DND-41 (cell line): ENCODE data around the gene MIGA2.
A peak's percentile ranks its signal among the peaks of the same experiment; 100 is the strongest.
"Not testable (repeated sequence)": the region's sequence is repeated elsewhere in the genome, so short reads cannot be mapped to it uniquely, and the experiment has no call there.

Experiments
- ATAC-seq: fragments of 200-7000 bp; cut with Tn5 transposase; 3 replicates; pipeline ENCODE4 v1.9.1; 2021; ENCODE audit warnings: low read depth; ENCODE audit not compliant: insufficient read depth
- DNase-seq: peaks from one replicate; pipeline ENCODE4 v3.0.0-alpha.2; 2020
- H2AFZ ChIP-seq: 2 replicates; pipeline ENCODE4 v1.6.0; 2012; ENCODE audit warnings: low read depth, low read length
- H3K27ac ChIP-seq: 2 replicates; pipeline ENCODE4 v1.5.1; 2012; ENCODE audit warnings: low read length, inconsistent platforms
- H3K27me3 ChIP-seq: fragments of 200-600 bp; sonication (generic); 2 replicates; pipeline ENCODE4 v1.6.0; 2012; ENCODE audit warnings: low read length, mild to moderate bottlenecking, inconsistent platforms; ENCODE audit not compliant: insufficient read depth, poor library complexity
- H3K36me3 ChIP-seq: 2 replicates; pipeline ENCODE4 v1.5.1; 2012; ENCODE audit warnings: low read length, inconsistent platforms; ENCODE audit not compliant: insufficient read depth
- H3K4me1 ChIP-seq: 2 replicates; pipeline ENCODE4 v1.5.1; 2012; ENCODE audit warnings: mild to moderate bottlenecking, low read length; ENCODE audit not compliant: insufficient read depth
- H3K4me2 ChIP-seq: 2 replicates; pipeline ENCODE4 v1.6.0; 2012; ENCODE audit warnings: mild to moderate bottlenecking, moderate library complexity, low read length, inconsistent platforms; ENCODE audit not compliant: insufficient read depth
- H3K4me3 ChIP-seq, 2 experiments: fragments of 200-600 bp in 1 of 2; shearing (Covaris generic) in 1 of 2; 2 replicates each; pipeline ENCODE4 v1.5.1; 2012 to 2016; ENCODE audit warnings: inconsistent platforms in 2 of 2, low read length in 2 of 2, mild to moderate bottlenecking in 2 of 2, low read depth in 1 of 2, moderate library complexity in 1 of 2
- H3K79me2 ChIP-seq: 2 replicates; pipeline ENCODE4 v1.6.0; 2012; ENCODE audit warnings: low read length, inconsistent platforms; ENCODE audit not compliant: insufficient read depth
- H3K9ac ChIP-seq: 2 replicates; pipeline ENCODE4 v1.6.0; 2012; ENCODE audit warnings: low read depth, mild to moderate bottlenecking, inconsistent platforms, low read length, moderate library complexity
- H3K9me3 ChIP-seq: 2 replicates; pipeline ENCODE4 v1.5.1; 2012; ENCODE audit warnings: low read length, moderate library complexity, mild to moderate bottlenecking, inconsistent platforms; ENCODE audit not compliant: insufficient read depth, severe bottlenecking
- H4K20me1 ChIP-seq: 2 replicates; pipeline ENCODE4 v1.6.0; 2012; ENCODE audit warnings: low read length; ENCODE audit not compliant: insufficient read depth
- EZH2 ChIP-seq: IDR thresholded peaks from 3 replicates; pipeline ENCODE4 v1.6.1; 2012; ENCODE audit warnings: borderline replicate concordance, low read depth, mild to moderate bottlenecking, moderate library complexity, low read length, inconsistent platforms; ENCODE audit not compliant: severe bottlenecking
- TF ChIP-seq, protein P1 (sequence below): IDR thresholded peaks from 2 replicates; pipeline ENCODE4 v1.5.1; 2012; ENCODE audit warnings: borderline replicate concordance, low read length, moderate library complexity, mild to moderate bottlenecking; ENCODE audit not compliant: poor library complexity, severe bottlenecking; ENCODE audit errors: extremely low read depth

Gene MIGA2

DNA sequence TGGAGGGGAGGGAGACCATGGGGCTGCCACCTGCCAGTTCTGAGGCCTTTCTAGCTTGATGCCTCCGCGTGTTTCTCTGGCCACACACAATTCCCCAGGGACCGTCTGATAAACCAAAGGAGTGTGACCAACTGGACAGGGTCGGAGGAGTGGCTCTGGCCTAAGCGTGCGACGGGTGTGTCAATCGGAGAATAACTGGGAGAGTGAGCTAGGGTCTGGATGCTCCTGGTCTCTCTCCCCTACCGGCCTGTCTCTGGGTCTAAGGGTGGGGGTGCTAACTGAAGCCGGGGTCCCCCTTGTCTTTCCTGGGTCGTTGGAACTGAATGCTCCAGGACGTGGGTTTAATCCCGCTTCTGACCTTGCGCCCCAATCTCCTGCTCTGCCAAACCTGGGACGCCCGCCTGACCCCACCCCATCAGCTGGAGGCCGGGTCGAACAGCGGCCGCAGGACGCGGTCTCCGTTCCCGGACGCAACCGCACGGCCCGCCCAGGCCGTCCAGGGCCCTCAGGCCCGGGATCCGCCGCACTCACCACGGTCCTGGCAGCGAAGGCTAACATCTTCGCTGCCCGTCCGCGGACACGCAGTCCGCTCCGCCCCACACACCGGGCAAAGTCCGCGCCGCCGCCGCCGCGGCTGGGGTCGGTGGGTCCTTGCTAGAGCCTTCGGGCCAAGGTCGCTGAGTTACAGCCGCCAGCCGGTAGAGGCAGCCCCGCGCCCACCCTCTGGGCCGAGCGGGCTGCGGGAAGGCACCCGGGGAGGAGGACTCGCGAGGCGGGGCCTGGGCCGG lies 73.7 kb downstream of the MIGA2 start:
- DNase-seq (no peak), ATAC-seq (no peak)
- no peak overlapping the region for H2AFZ ChIP-seq
- H3K9ac ChIP-seq = no peak overlapping the region
- TF ChIP-seq, protein P1, sequence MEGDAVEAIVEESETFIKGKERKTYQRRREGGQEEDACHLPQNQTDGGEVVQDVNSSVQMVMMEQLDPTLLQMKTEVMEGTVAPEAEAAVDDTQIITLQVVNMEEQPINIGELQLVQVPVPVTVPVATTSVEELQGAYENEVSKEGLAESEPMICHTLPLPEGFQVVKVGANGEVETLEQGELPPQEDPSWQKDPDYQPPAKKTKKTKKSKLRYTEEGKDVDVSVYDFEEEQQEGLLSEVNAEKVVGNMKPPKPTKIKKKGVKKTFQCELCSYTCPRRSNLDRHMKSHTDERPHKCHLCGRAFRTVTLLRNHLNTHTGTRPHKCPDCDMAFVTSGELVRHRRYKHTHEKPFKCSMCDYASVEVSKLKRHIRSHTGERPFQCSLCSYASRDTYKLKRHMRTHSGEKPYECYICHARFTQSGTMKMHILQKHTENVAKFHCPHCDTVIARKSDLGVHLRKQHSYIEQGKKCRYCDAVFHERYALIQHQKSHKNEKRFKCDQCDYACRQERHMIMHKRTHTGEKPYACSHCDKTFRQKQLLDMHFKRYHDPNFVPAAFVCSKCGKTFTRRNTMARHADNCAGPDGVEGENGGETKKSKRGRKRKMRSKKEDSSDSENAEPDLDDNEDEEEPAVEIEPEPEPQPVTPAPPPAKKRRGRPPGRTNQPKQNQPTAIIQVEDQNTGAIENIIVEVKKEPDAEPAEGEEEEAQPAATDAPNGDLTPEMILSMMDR = no peak
- no peak for TF ChIP-seq EZH2
- H3K9me3 ChIP-seq = no peaks in the 10 kb centered on the region
- H3K4me1 ChIP-seq = peaks cover 32% of the 10 kb centered on the region
- no peaks in the 10 kb centered on the region for H4K20me1 ChIP-seq
- H3K4me3 ChIP-seq = no peak overlapping the region
- H3K36me3 ChIP-seq = no peaks in the 10 kb centered on the region; the same call in 1 of the 2 replicates
- H3K79me2 ChIP-seq = peaks cover 43% of the 10 kb centered on the region
- no peaks in the 10 kb centered on the region for H3K27me3 ChIP-seq
- no peak overlapping the region for H3K27ac ChIP-seq
- peak overlapping the region; percentile 33 for H3K4me2 ChIP-seq

DNA sequence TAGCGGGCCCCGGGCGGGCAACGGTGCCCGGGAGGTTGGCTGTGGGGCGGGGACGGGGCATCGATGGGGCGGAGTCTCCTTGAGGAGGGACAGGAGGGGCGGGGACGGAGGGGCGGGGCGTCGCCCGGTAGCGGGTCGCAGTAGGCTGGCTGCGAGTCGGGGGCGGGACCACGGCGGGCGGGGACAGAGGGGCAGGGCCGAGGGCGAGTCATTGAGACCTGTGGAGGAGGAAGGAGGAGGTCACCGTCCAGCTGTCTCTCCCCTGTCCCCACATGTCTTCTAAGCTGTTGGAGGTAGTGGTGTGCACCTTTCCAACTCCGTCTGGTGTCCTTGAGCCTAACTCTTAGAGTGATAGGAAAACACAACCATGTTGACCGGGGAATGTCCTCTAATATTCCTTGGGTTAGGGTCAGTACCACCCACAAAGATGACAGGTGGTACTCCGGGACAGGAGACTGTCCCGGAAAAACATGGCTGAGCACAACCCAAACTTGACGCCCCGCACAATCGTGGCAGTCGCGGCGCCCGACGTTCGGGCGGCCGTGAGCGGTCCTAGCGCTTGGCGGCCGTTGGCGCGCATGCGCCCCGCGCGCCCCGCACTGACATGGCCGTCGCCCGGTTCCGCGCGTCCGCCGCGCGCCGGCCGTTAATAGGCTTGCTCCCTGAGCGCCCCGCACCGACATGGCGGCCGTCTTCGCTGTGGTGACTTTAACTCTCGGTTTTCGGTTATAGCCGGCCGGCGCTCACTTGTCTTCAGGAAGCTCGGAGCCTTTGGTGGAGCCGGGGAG lies 74.5 kb downstream of the MIGA2 start, which contains the start of the genes CRAT and PTPA:
Gene CRAT, minus strand, starts transcription at position 54 of the 788 bp plus-strand sequence. CDS start 284 bp downstream, outside the sequence.
Gene PTPA, plus strand, starts transcription at position 676 of the 788 bp plus-strand sequence. CDS start 186 bp downstream, outside the sequence.
- ATAC-seq (peak; percentile 94), DNase-seq (peak; percentile 86)
- H3K9me3 ChIP-seq = no peaks in the 10 kb centered on the region
- H3K27me3 ChIP-seq = no peaks in the 10 kb centered on the region
- no peaks in the 10 kb centered on the region; the same call in 1 of the 2 replicates for H3K36me3 ChIP-seq
- H2AFZ ChIP-seq = peak within 1 kb of the TSS; percentile 100
- H4K20me1 ChIP-seq = no peaks in the 10 kb centered on the region; the same call in 1 of the 2 replicates
- H3K4me3 ChIP-seq = peak within 1 kb of the TSS; percentile 90 to 92
- peak within 1 kb of the TSS; percentile 98 for H3K27ac ChIP-seq
- peaks cover 49% of the 10 kb centered on the region for H3K79me2 ChIP-seq
- peak within 1 kb of the TSS; percentile 75 for H3K4me2 ChIP-seq
- H3K9ac ChIP-seq = peak within 1 kb of the TSS; percentile 82
- H3K4me1 ChIP-seq = peaks cover 32% of the 10 kb centered on the region
- TF ChIP-seq, protein P1 = no peak
- no peak for TF ChIP-seq EZH2

DNA sequence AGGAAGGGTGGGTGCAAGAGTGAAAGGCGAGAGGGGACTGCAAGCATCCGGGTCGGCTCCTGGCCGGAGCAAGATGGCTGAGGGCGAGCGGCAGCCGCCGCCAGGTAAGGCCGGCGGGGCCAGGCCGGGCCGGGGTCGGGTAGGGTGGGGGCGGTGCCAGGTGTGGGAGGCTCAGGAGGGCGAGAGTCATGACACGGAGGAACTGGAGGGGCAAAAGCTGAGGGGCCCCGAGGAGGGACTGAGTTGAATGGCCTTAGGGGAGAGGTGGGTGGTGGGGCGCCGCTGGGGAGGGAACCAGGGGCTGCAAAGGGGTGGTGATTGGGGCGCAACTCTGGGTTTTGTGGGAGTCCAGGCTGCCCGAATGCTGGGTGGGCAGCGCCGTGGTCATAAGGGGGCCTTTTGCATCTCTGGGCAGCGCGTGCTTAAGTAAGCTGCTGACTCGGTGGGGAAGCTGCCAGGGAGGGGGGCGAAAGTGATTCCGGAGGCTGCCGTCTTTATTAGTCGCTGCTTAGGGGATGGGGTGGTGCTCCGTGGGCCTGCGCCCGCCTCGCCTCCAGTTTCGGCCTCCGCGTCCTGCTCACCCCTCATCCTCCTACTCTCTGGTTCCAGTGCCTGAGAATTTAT lies 75.2 kb downstream of the MIGA2 start:
- Histone ChIP-seq H3K4me1 (peaks cover 32% of the 10 kb centered on the region), H3K9me3 (no peaks in the 10 kb centered on the region), H3K27ac (peak overlapping the region; percentile 98), H3K9ac (peak overlapping the region; percentile 82), H3K4me3 (peak overlapping the region; percentile 90 to 92), H3K79me2 (peaks cover 53% of the 10 kb centered on the region), H3K36me3 (no peaks in the 10 kb centered on the region; the same call in 1 of the 2 replicates), H3K27me3 (no peaks in the 10 kb centered on the region), H2AFZ (peak overlapping the region; percentile 100), H4K20me1 (no peaks in the 10 kb centered on the region; the same call in 1 of the 2 replicates), H3K4me2 (peak overlapping the region; percentile 75)
- peak; percentile 55 for DNase-seq
- TF ChIP-seq, protein P1 = no peak
- no peak for TF ChIP-seq EZH2
- peak; percentile 43 for ATAC-seq

DNA sequence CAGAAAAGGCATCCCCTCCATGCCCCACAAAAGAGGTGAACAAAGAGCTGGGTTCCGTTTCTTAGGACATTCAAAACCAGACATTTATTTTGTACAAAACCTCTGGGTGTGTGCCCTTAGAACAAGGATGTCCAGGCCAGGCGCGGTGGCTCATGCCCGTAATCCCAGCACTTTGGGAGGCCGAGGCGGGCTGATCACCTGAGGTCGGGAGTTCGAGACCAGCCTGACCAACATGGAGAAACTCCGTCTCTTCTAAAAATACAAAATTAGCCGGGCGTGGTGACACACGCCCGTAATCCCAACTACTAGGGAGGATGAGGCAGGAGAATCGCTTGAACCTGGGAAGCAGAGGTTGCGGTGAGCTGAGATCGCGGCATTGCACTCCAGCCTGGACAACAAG lies 76.1 kb downstream of the MIGA2 start:
- H3K4me1 ChIP-seq = peaks cover 32% of the 10 kb centered on the region
- H3K79me2 ChIP-seq = peaks cover 62% of the 10 kb centered on the region
- peak overlapping the region; percentile 90 to 92; a peak in 3 of 4 replicates for H3K4me3 ChIP-seq
- peak overlapping the region; percentile 98; the same call in 1 of the 2 replicates for H3K27ac ChIP-seq
- peak overlapping the region; percentile 75 for H3K4me2 ChIP-seq
- not testable (repeated sequence) for H4K20me1 ChIP-seq, H3K9me3 ChIP-seq, DNase-seq, ATAC-seq, H3K27me3 ChIP-seq, H2AFZ ChIP-seq, H3K36me3 ChIP-seq
- peak overlapping the region; percentile 82 for H3K9ac ChIP-seq
